ENCODE results near the gene GLTP.

The GLTP gene

DNA sequence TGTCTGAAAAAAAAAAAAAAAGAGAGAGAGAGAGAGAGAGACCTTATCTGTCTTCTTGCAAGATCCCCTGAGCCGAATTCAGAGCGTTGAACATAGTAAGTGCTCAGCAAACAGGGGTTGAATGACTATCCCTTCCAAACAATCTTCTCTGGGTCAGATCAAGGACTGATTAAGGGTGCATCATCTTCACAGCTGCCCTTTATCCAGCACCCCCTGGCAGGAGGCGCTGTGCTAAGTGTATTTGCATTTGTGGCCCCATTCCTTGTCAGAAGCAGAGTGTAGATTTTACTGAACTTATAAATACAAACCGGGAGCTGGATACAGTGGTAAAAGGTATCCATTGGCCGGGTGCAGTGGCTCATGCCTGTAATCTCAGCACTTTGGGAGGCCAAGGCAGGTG is 38.3 kb downstream of the GLTP start:
- no peak for DNase-seq

DNA sequence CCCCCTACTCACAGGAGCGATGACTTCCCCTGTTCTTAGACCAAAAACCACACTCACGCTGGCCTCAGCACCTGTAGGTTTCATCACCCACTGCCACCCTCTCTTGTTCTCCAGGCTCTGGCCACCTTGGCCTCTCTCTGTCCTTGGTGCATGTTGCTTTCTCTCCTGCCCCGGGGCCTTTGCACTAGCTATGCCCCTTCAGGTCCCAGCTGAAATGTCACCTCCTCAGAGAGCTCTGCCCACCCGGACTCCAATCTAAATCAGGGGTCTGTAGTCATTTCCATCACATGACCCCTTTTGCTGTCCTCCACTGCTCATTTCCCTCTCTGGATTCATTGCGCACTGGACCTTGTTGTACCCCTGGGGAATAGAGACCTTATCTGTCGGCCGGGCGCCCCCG is 39.0 kb downstream of the GLTP start:
- DNase-seq: no peak

GRCh38 chr12:109840305-109841074 is 39.9 kb downstream of the GLTP start:
- DNase-seq: no peak

DNA sequence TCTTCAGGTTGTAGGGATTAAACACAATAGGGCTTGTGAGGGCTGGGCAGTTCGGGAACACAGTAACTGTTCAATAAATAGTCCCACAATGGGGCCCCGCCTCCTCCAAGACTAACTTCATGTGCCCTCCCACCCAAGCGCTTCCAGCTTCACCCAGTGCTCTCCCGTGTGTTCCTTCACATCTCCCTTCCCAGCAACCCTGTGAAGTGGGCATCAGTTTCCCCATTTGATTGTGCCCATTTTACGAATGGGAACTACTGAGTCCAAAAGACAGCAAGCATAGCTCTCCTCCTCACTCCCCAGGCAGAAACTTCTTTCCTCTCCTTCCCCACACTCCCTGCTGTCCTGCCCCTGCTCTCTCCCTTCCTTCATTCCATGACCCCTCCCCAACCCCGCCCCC is 40.9 kb downstream of the GLTP start:
- no peak for DNase-seq

DNA sequence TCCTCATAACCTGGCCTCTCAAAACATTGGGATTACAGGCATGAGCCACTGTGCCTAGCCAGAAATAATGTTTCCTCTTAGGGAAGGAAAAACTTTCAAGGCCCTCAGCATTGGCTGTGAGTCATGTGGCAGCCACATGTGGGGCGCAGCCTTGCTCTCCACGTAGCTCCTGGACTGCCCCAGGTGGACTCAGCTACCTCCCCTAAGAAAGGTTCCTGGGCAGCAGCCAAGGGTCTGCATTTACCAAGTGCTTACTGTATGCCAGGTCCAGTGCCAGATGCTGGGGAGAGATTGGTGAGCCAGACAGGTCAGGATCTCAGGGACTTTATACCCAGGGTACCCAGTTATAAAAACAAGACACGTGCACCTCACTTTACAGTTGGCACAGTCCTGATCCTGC is 43.4 kb downstream of the GLTP start:
- peak; percentile 39 for DNase-seq

DNA sequence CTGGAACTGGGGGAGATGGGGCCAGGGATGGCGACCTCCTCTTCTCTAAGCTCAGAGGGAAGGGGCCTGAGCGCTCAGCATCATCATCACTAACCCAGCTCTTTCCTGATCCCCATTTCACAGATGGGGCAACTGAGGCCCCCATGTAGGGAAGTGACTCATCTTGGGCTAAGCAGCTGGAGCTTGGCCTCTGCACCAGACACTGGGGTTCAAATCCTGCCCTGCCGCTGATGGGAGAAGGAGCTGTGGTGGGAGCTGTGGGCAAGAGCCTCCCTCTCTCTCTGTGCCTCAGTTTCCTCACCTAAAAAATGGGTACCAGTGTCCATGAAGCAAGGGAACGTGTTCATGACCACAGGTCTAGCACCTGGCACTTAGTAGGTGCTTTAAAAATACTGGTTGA is 44.5 kb downstream of the GLTP start:
- no peak for DNase-seq

DNA sequence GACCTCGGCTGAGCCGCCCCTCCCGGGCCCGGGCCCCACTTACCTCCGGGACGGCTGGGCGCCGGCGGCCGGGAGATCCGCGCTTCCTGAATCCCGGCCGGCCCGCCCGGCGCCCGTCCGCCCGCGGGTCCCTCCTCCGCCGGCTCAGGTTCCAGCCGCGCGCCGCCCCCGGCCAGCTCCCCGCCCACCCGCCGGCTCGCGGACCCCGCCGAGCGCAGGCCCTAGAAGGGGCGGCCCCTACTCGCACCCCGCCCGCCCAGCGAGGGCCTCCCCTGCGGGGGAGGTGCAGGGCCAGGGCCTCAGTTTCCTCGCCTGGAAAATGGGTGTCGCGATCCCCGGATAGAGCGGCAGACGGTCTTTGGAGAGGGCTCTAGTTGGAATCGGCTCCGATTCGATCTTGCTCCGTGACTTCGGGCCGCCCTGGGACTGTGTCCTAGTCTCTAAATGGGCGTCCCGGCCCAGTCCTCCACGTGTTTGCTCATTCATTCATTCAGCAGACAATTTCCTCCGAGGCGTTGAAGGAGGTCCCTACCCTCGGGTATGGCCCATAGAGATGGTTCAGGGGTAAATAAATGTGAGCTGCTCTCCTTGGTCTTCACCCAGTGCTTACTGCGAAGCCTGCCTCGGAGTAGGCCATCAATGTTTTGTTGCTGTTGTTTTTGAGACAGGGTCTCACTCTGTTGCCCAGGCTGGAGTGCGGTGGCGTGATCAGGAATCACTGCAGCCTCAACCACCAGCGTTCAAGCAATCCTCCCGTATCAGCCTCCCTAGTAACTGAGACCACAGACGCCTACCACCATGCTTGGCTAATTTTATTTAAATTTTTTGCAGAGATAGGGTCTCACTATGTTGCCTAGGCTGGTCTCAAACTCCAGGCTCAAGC is 46.8 kb downstream of the GLTP start, which contains the start of gene TRPV4:
TRPV4 (minus strand) TSS at position 92 of the 883 bp plus-strand sequence. CDS start 18,602 bp downstream, outside the sequence.
- DNase-seq: peak; percentile 60

DNA sequence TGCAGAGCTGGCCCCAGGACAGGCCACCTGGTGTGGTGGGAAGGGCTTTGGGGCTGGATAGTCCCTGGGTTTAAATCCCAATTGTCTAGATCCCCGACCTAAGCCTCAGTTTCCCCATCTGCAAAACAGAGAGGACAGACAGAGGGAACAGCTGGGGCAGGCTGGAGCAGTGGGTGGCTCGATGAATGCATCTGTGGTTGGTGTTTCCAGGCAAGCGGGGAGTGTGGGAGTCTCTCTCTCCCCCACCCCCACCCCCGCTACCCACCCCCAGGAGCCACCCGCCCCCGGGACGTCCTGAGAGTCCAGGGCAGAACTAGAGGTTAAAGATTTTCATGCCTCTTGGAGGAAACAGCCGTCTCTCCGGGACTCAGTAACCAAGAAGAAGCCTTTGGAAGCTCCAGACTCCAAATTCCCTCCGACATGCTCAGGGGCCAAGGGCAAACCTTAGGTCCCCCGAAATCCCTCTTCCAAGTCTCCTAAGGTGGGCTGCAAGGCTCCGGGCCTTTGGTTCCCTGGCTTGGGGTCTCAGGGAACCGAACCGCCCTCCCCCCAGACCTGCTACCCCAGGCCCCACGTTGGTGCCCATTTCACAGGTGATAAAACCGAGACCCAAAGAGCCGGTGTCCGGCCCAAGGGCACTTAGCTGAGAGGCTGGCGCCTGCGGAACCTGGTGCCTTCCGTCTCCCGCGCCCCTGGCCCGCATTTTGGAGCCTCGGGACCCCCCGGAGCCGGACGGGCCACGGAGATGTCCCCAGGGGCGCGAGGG is 47.6 kb downstream of the GLTP start:
- DNase-seq: no peak

GRCh38 chr12:109831929-109832328 is 48.4 kb downstream of the GLTP start:
- no peak for DNase-seq

- no peak for DNase-seq
Measured at GRCh38 chr12:109831365-109831764, 49.0 kb downstream of the GLTP start.

- DNase-seq: no peak
Measured at GRCh38 chr12:109830718-109831117, 49.6 kb downstream of the GLTP start.

- no peak for DNase-seq
Measured at GRCh38 chr12:109830267-109830666, 50.1 kb downstream of the GLTP start.

DNA sequence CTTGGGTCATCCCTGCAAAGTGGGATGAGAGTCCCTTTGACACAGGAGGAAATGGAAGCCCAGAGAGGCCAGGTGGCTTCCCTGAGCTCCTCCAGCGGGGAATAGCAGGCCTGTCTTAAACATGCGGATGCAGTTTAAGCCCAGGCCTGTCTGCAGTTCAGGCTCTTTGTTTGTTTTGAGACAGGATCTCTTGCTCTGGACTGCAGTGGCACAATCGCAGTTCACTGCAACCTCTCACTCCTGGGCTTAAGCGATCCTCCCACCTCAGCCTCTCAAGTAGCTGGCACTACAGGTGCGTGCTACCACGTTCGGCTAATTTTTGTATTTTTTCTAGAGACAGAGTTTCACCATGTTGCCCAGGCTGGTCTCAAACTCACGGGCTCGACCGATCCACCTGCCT is 50.7 kb downstream of the GLTP start:
- no peak for DNase-seq

GRCh38 chr12:109828754-109829511 is 51.4 kb downstream of the GLTP start:
- DNase-seq: no peak

DNA sequence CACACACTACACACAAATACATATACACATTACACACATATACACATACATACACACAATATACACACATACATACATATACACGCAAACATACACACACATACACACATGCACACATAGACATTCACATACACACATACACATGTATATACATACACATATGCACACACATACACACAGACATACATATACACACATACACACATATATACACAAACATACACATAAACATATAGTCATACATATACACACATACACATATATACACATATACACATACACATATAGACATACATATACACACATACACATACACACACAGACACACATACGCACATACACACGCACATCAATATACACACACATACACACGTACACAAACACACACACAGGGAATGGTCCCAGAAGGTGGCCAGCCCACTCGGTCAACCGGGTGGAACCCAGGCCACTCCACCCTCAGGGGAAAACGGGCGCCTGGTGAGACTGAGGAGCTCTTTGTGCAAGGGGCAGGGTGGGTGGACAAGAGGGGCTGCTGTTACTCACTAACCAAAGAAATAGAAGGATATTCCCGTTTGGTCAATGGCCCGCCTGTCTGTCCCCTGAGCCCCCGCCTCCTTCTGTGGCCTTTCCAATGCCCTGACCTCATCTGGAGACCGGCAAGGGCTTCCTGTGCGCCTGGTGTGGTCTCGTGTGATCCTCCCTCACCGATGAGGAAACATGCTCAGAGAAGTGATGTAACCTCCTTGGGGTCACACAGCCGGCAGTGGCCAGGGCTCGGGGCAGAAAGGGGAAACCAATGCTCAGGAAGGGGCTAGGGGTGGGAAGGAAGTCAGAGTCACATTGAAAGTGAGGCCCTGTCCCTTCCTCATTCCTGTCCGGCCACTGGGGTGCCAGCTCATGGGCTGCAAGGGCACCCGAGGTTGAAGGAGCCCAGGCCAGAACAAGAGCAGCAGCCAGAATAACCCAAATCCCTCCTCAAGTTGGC is 52.5 kb downstream of the GLTP start:
- DNase-seq: no peak

DNA sequence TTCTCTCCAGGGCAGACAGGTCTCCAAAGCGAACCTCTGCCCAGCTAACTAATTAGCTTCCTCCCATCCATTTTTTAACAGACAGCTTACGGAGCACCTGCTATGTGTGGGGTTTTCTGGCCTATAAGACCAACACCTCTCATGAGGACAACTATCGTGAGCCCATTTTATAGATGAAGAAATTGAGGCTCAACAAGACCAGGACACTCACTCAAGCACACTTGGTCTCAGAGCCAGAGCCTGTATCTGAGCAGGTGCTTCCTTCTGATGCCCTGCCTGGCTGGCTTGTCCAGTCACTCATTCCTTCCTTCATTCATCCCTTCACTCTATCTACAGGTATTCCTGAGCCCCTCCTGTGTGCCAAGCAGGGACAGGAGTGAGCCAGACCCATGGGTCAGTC is 53.3 kb downstream of the GLTP start:
- DNase-seq: no peak

- no peak for DNase-seq
Measured at GRCh38 chr12:109824731-109825130, 55.6 kb downstream of the GLTP start.

DNA sequence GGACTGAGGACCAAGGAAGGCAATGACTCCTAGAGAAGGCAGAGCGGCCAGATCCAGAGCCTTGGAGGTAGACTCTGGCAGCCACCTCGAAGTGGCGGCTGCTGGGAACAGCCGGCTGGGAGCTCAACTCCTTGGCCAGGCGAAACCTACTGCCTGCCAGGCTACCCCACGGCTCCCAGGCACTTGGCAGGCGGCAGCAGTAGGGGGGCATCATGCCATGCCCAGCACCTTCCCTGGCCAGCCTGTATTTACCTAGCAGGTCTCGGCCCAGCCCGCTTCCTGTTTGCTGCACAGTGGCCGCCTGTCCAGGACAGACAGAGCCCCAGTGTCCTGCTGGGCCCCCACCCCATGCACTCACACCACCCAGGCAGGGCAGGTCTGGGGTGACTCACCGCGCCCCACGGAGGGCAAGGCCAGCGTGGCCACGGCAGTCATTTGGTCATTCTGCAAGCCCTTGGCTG is 57.4 kb downstream of the GLTP start:
- DNase-seq: no peak

GRCh38 chr12:109822416-109822815 is 57.9 kb downstream of the GLTP start:
- DNase-seq: no peak

- DNase-seq: no peak
Measured at GRCh38 chr12:109821968-109822367, 58.4 kb downstream of the GLTP start.

Measured in fibroblast of skin of abdomen (primary cell).